ENCODE data around the gene ZNF33A. TPM values are rescaled to one million over a fixed set of nuclear protein-coding genes. Genes with fewer than 3 reads are reported as not detected.
"Not testable (repeated sequence)": the region's sequence is repeated elsewhere in the genome, so short reads cannot be mapped to it uniquely, and the experiment has no call there.

ZNF33A gene
- total RNA-seq, 2 donors from 2014 or later: 23.1 to 25.9 TPM

GRCh38 chr10:38055274-38055894, 44.9 kb downstream of the ZNF33A start:
- not testable (repeated sequence) for H3K27me3 Mint-ChIP-seq (ENCODE audit: low read depth); H3K27ac Mint-ChIP-seq; ATAC-seq (replicated peaks in 1 of 2); H3K4me3 Mint-ChIP-seq; DNase-seq; H3K4me1 Mint-ChIP-seq (ENCODE audit: low read depth)
- H3K9me3 Mint-ChIP-seq: peaks cover 19 to 26% of the 10 kb centered on the region in 2 donors
- H3K36me3 Mint-ChIP-seq (ENCODE audit: insufficient read depth in 2 of 2): peaks cover 60 to 78% of the 10 kb centered on the region in 2 donors

DNA sequence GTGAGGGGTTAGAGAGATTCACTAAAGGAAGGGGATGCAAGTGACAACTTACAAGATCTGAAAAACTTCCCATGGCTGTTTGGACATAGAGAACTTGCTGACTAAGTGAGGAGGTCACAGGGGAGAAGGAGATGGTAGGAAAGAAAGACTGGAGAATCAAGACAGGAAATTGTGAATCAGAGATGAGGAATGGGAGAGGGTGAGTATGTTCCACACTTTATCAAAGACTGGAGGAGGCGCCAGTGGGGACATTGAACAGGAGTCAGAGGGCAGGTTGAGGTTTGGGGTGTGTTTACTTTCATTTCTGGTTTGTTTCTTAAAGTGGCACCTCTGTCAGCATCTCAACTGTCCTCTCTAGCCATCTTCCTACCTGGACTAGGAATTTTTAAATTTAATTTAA, 59.2 kb downstream of the ZNF33A start:
- H3K27ac Mint-ChIP-seq; H3K4me3 Mint-ChIP-seq; DNase-seq; ATAC-seq (replicated peaks in 1 of 2); H3K4me1 Mint-ChIP-seq (ENCODE audit: low read depth); H3K27me3 Mint-ChIP-seq (ENCODE audit: low read depth); H3K9me3 Mint-ChIP-seq; H3K36me3 Mint-ChIP-seq (ENCODE audit: insufficient read depth in 2 of 2): not testable (repeated sequence)

DNA sequence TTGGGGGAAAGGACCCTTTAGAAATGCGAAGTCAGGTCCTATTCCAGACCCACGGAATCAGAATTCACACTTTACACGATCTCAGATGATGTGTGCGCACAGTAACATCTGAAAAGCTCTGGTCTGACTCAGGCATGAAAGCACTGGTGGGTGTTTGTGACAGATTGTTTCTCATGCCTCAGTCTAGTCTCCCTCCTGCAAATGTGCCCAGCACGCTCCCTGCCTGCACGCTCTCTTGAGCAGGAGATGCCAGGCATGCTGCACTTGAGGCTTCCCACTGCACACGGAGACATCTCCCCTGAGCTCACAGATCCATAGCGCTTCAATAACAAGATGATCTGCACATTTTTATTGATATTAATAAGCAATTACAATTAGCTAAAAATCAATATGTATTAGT, 60.0 kb downstream of the ZNF33A start:
- no peak for ATAC-seq (replicated peaks in 1 of 2)
- Mint-ChIP-seq H3K9me3 (peaks cover 4% of the 10 kb centered on the region in 2 donors), H3K27ac (no peak overlapping the region), H3K36me3 (ENCODE audit: insufficient read depth in 2 of 2) (peaks cover 0 to 5% of the 10 kb centered on the region in 2 donors), H3K27me3 (ENCODE audit: low read depth) (no peaks in the 10 kb centered on the region), H3K4me3 (no peak overlapping the region), H3K4me1 (ENCODE audit: low read depth) (no peaks in the 10 kb centered on the region)
- DNase-seq: no peak

GRCh38 chr10:38072552-38072951, 62.1 kb downstream of the ZNF33A start:
- Mint-ChIP-seq H3K9me3 (peaks cover 4 to 7% of the 10 kb centered on the region in 2 donors), H3K27me3 (ENCODE audit: low read depth) (no peaks in the 10 kb centered on the region), H3K27ac (no peak overlapping the region), H3K4me3 (no peak overlapping the region), H3K36me3 (ENCODE audit: insufficient read depth in 2 of 2) (peaks cover 0 to 9% of the 10 kb centered on the region in 2 donors), H3K4me1 (ENCODE audit: low read depth) (no peaks in the 10 kb centered on the region)
- ATAC-seq (replicated peaks in 1 of 2) (no peak), DNase-seq (no peak)

- H3K4me3 Mint-ChIP-seq: no peak overlapping the region
- DNase-seq: no peak
- no peak for ATAC-seq (replicated peaks in 1 of 2)
- H3K27me3 Mint-ChIP-seq (ENCODE audit: low read depth): peaks cover 5% of the 10 kb centered on the region
- H3K9me3 Mint-ChIP-seq: peaks cover 2 to 10% of the 10 kb centered on the region in 2 donors
- H3K27ac Mint-ChIP-seq: no peak overlapping the region
- H3K4me1 Mint-ChIP-seq (ENCODE audit: low read depth): no peaks in the 10 kb centered on the region
- H3K36me3 Mint-ChIP-seq (ENCODE audit: insufficient read depth in 2 of 2): peaks cover 3 to 12% of the 10 kb centered on the region in 2 donors
These were observed 66.2 kb downstream of the ZNF33A start for GRCh38 chr10:38076687-38077086.

DNA sequence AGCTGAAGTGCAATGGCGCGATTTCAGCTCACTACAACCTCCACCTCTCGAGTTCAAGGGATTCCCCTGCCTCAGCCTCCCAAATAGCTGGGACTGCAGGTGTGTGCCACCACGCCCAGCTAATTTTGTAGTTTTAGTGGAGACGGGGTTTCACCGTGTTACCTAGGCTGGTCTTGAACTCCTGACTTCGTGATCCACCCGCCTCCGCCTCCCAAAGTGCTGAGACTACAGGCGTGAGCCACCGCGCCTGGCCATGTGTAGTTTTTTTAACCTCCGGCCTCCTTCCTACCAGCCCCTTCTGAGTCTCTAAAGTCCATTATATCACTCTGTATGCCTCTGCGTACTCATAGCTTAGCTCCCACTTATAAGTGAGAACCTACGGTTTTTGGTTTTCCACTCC, 82.8 kb downstream of the ZNF33A start:
- peaks cover 35% of the 10 kb centered on the region for H3K4me1 Mint-ChIP-seq (ENCODE audit: low read depth)
- not testable (repeated sequence) for DNase-seq; ATAC-seq (replicated peaks in 1 of 2); H3K27me3 Mint-ChIP-seq (ENCODE audit: low read depth); H3K9me3 Mint-ChIP-seq
- H3K27ac Mint-ChIP-seq: peak overlapping the region; percentile 85
- peak overlapping the region; percentile 89 to 97 for H3K4me3 Mint-ChIP-seq
- H3K36me3 Mint-ChIP-seq (ENCODE audit: insufficient read depth in 2 of 2): peaks cover 21 to 27% of the 10 kb centered on the region in 2 donors

- DNase-seq (no peak), ATAC-seq (replicated peaks in 1 of 2) (peak; percentile 6 to 7)
- H3K27me3 Mint-ChIP-seq (ENCODE audit: low read depth): no peaks in the 10 kb centered on the region
- peaks cover 23 to 32% of the 10 kb centered on the region in 2 donors for H3K36me3 Mint-ChIP-seq (ENCODE audit: insufficient read depth in 2 of 2)
- peak overlapping the region; percentile 89 to 97 for H3K4me3 Mint-ChIP-seq
- H3K4me1 Mint-ChIP-seq (ENCODE audit: low read depth): peaks cover 35% of the 10 kb centered on the region
- H3K9me3 Mint-ChIP-seq: peaks cover 3% of the 10 kb centered on the region in 2 donors
- H3K27ac Mint-ChIP-seq: peak overlapping the region; percentile 85
These were observed 83.3 kb downstream of the ZNF33A start for GRCh38 chr10:38093816-38094157.

- Mint-ChIP-seq H3K4me3 (peak within 1 kb of the TSS; percentile 89 to 97), H3K36me3 (ENCODE audit: insufficient read depth in 2 of 2) (peaks cover 25 to 38% of the 10 kb centered on the region in 2 donors)
These were observed 83.9 kb downstream of the ZNF33A start, which contains the start of gene ZNF37A for GRCh38 chr10:38094158-38094926. Gene ZNF37A (plus strand): TSS chr10:38094337. CDS start chr10:38096618, 2,281 bp downstream.

DNA sequence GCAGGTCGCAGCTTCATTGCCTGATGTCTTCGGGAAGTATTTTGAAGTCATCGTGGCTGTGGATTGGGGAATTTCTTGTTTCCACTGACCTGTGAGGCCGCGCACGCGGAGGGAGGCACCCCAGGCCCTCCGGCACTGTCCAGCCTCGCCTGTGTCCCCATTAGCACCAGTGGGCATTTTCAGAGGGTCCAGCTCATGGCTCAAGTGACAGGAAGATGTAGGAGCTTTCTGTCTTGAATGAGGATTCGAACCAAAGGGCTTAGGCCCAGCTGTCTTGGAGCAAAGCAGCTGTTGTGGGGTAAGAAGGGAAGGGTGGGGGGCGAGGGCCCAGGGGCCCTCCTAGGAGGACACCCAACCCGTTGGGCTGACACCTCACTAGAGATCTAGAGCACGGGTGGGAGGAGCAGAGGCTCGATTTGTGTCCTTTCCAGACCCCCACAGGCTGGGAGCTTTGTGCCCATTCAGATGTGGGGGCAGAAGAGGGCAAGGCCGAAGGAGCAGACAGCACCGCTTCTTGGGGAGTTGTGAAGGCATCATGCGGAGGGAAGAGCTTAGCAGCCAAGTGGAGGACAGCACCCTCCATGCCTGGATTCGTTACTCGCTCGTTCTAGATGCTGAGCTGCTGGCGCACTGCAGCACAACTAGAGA, 84.6 kb downstream of the ZNF33A start:
- no peaks in the 10 kb centered on the region for H3K27me3 Mint-ChIP-seq (ENCODE audit: low read depth)
- peaks cover 32 to 44% of the 10 kb centered on the region in 2 donors for H3K36me3 Mint-ChIP-seq (ENCODE audit: insufficient read depth in 2 of 2)
- peak overlapping the region; percentile 70 for H3K27ac Mint-ChIP-seq
- H3K4me3 Mint-ChIP-seq: peak overlapping the region; percentile 89 to 97
- no peak for ATAC-seq (replicated peaks in 1 of 2)
- H3K4me1 Mint-ChIP-seq (ENCODE audit: low read depth): peaks cover 35% of the 10 kb centered on the region
- peaks cover 8 to 11% of the 10 kb centered on the region in 2 donors for H3K9me3 Mint-ChIP-seq
- no peak for DNase-seq

More at GRCh38 chr10:38094158-38094926, 83.9 kb downstream of the ZNF33A start, which contains the start of gene ZNF37A:
- DNase-seq: peak; percentile 83 to 90
- H3K27ac Mint-ChIP-seq: peak within 1 kb of the TSS; percentile 85
- peaks cover 35% of the 10 kb centered on the region for H3K4me1 Mint-ChIP-seq (ENCODE audit: low read depth)
- H3K9me3 Mint-ChIP-seq: peaks cover 5 to 6% of the 10 kb centered on the region in 2 donors
- peak; percentile 96 to 98 for ATAC-seq (replicated peaks in 1 of 2)
- no peaks in the 10 kb centered on the region for H3K27me3 Mint-ChIP-seq (ENCODE audit: low read depth)

DNA sequence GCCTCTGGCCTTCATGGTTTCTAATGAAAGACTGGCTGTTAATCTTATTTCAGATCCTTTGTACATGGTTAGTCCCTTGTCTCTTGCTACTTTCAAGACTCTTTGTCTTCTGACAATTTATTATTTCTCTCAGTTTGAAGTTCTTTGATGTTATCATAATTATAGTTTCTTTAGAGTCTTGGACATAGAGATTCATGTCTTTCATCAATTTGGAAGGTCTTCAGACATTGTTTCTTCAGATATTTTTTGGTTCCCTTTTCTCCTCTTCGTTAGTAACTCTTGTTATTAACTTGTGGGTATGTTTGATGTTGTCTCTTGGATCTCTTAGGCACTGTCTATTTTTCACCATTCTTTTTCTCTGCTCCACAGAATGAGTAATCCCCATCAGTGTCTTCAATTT, 92.4 kb downstream of the ZNF33A start:
- Mint-ChIP-seq H3K4me3 (no peak overlapping the region), H3K9me3 (peaks cover 36 to 37% of the 10 kb centered on the region in 2 donors), H3K36me3 (ENCODE audit: insufficient read depth in 2 of 2) (peaks cover 62 to 90% of the 10 kb centered on the region in 2 donors), H3K27me3 (ENCODE audit: low read depth) (no peaks in the 10 kb centered on the region), H3K4me1 (ENCODE audit: low read depth) (peaks cover 4% of the 10 kb centered on the region), H3K27ac (no peak overlapping the region)
- ATAC-seq (replicated peaks in 1 of 2) (no peak), DNase-seq (no peak)

DNA sequence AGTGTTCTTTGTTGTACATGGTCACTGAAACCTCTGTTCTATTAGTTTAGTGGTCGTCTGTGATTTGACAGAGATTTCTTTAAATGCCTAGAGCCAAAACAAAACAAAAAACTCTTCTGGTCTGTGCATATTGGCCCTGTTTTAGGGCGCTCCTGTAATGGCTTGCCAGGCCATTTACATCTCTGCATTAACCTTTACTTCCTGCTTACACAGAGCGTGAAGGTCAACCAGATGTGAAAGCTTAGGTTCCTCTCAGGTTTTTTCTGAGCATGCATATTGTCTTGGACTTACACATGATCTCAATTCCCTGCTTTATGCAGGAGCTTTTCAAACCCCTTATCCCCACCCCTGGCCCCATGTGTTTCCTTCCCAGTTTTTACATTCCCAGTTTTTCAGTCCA, 93.3 kb downstream of the ZNF33A start:
- Mint-ChIP-seq H3K4me3 (no peak overlapping the region), H3K36me3 (ENCODE audit: insufficient read depth in 2 of 2) (peaks cover 64 to 89% of the 10 kb centered on the region in 2 donors), H3K9me3 (peaks cover 40 to 41% of the 10 kb centered on the region in 2 donors), H3K27me3 (ENCODE audit: low read depth) (no peaks in the 10 kb centered on the region), H3K27ac (no peak overlapping the region), H3K4me1 (ENCODE audit: low read depth) (no peaks in the 10 kb centered on the region)
- no peak for DNase-seq
- ATAC-seq (replicated peaks in 1 of 2): no peak

GRCh38 chr10:38112159-38112558, 101.7 kb downstream of the ZNF33A start:
- Mint-ChIP-seq H3K4me1 (ENCODE audit: low read depth) (no peaks in the 10 kb centered on the region), H3K27ac (no peak overlapping the region), H3K36me3 (ENCODE audit: insufficient read depth in 2 of 2) (peaks cover 50 to 77% of the 10 kb centered on the region in 2 donors), H3K27me3 (ENCODE audit: low read depth) (no peaks in the 10 kb centered on the region), H3K9me3 (peaks cover 30 to 39% of the 10 kb centered on the region in 2 donors), H3K4me3 (no peak overlapping the region)
- ATAC-seq (replicated peaks in 1 of 2) (no peak), DNase-seq (no peak)
